DMS 273 (cell line): ENCODE results near the gene FLNA.

ENCODE experiments used
- DNase-seq: peaks from one replicate; lab custom pipeline; 2025; ENCODE audit not compliant: unreplicated experiment; lab: John Stamatoyannopoulos, UW

FLNA gene

DNA sequence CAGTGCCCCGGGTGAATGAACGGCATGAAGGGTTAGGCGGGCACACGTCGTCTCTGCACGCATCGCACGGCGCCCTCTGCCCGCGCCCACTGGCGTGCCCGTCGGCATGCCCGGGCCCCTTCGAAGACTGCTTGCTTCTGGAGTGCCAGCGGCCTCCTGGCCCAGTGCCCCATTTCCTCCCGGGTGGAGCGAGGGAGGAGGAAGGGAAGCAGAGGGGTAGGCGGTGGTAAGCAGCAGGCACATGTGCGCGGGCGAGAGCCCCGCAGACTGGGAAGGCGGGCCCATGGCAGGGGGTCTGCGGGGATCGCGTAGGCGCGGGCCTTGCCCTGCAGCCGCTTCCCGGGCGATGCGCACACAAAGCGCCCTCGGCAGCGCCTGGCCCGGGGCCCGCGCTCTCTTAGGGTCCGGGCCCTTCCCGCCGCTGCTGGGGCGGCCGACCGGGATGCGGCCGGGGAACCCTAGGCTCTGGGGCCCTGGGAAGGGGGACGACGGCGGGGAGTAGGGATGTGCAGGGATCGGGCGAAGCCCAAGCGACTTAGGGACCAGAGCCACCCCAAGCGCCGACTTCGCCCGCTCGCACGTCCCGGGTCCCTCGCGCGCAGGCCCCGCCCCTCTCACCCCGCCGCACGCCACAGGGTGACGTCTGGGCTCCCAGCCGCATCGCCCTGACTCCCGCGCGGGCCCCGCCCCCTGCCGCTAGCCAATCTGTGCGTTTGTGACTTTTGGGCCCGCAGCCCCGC lies 3.8 kb upstream of the FLNA start:
- peak; percentile 86 for DNase-seq

DNA sequence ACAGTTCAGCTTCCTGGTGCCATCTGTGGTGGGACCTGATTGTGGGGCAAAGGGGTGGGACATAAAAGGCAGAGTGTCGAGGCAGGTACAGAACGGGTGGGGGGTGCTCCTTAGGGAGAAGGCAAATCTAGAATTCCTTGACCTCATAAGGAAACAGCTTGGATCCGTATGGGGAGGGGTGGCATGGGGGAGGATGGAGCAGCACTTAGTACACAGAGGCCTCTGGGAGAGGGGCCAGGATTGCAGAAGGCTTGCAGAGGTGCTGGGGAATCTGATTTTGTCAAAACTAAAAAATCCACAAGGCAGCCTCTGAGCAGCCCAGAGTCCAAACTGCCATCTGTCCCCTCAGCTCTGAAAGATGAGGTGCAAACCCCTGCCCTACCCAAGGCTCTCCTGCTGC lies 2.3 kb upstream of the FLNA start:
- peak; percentile 78 for DNase-seq

DNA sequence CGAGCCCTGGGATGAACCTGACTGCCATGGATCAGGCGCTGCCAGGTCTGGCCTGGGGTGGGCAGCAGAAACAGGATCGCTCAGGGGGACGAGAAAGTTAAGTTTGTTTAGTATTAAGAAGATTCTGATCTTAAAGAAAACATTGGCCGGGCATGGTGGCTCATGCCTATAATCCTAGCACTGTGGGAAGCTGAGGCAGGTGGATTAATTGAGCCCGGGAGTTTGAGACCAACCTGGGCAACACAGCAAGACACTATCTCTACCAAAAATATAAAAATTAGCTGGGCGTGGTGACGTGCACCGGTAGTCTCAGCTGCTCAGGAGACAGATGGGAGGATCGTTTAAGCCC lies 696 bp upstream of the FLNA start:
- DNase-seq = peak; percentile 55

DNA sequence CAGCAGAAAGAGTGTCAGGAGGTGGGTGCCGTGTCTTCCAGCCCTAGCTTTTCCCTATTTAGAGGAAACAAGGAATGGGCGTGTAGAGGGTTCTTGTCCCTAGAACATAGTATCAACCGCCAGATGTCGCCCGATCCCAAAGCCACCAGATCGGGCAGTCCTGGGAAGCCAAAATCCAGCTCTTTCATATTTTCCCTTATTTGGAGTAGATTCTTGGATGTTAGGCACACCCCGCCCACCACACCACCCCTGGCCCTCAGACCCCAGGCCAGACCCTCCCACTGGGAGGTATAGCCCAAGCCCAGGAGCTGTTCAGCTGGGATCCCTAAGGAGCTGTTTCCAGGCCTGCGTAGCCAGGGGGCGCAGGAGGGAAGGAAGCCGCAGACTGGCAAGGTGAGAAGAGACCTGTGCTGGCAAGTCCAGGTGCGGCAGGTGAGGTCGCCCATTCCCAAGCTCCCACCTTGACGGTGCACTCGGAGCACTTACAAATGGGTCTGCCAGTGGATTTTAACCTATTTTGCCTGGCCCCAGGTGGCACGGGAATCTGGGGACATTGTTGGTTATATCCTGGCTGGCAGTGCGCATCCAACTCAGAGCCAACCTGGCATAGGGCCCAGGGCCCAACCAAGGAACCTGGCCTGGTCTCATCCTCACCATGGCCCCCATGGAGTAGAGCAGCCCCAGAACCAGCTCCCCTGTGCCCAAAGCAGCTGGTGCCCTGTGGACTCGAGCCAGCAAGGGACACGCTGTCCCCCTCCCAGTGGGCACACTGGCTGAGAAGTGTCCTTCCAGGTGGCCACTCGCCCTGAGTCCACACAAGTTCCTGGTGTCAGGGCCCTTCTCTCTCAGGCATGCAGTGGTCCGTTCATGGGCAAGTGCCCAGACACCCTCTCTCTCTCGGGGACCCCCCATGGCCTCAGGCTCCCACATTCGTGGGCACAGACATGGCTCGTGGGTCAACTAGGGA lies 811 bp downstream of the FLNA start:
- DNase-seq = peak; percentile 89

DNA sequence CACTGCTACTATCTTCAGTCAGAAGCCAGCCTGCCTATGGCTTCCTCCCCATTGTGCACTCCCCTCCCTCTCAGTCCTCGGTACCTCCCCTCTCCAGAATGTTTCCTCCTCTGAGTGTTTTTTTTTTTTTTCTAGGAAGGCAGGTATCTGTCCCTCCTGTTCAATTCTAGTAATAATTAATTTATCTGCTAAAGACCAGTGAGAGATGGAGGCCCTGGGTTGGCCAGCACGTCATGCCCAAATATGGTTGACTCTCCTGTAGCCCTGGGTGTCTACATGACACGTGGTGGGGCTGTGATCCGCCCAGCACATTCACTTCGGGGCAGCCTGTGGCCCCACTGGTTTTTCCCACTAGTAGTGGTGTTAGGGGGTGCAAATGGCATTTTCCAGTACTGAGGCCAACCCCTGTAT lies 1.8 kb downstream of the FLNA start:
- peak; percentile 33 for DNase-seq

DNA sequence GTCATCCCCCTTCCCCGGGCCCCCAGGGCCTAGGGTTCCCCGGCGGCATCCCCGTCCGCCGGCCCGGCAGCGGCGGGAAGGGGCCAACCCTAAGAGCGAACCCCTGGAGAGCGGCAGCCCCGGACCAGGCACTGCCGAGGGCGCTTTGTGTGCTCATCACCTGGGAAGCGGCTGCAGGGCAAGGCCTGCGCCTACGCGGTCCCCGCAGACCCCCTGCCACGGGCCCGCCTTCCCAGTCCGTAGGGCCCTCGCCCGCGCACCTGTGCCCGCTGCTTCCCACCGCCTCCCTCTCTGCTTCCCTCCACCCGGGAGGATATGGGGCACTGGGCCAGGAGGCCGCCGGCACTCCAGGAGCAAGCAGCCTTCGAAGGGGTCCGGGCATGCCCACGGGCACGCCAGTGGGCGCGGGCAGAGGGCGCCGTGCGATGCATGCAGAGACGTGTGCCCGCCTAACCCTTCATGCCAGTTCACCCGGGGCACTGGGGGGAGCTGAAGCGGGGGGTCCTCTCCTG lies 2.6 kb downstream of the FLNA start:
- DNase-seq = peak; percentile 50

DNA sequence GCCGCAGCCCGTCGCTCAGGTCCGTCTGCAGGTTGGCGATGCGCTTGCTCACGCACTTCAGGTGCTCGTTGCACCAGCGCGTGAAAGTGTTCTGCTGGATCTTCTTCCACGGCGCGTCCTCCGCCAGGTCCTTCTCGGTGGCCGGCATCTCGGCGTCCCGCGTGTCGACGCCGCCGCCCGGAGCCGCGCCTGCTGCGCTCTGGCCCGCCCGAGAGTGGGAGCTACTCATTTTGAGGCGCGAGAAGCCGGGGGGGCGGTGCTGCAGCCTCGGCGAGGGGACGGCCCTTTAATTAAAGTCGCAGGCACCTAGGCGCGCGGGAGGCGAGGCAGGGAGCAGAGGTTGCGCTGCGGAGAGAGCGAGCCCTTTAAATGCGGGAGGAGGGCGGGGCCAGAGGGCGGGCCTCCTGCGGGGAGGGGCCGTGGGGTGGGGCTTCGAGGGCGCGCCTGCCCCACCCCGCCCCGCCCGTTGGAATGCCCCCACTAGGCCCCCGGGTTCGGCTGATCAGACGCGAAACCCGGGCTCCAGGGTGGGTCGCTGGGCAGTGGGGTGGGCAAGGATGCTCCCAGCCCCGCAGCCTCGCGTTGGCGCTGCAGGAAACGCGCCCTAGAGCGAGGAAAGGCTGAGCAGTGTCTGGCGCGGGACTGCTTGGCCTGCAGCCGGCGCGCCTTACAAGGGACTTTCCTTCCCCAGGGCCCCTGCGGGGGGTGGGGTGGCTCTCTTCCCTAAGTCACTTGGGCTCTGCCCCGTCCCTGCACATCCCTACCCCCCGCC lies 3.2 kb downstream of the FLNA start:
- peak; percentile 96 for DNase-seq

DNA sequence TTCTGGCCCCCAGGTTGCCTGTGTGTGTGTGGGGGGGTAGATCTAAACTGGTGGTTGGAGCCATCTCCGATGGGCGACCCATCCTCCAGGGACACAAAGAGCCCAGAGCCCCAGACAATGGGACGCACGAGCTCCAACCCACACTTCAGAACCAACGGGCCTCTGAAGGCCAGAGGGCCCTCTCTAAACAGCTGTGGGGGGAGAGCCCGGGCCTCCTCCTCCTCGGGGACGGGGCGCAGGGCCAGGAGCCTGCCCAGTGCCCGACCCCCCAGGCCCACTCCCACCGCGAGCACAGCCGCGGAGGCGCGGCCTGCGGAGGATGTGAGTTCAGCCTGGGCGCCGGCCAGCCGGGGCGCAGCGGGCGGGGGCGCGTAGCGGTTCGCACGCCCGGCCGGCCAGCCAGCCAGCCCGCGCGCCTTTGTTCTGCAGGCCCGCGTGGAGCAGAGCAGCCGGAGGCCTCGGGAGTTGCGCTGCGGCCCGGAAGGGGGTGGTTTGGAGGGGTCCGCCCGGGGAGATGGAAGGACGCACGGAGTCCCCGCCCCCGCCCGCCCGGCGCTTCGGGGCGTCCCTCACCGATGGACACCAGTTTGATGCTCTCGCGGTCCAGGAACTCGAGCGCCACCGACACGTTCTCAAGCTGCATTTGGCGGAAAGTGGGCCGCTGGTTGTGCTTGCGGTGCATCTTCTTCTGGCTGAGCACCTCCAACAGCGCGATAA lies 4.0 kb downstream of the FLNA start:
- peak; percentile 68 for DNase-seq

DNA sequence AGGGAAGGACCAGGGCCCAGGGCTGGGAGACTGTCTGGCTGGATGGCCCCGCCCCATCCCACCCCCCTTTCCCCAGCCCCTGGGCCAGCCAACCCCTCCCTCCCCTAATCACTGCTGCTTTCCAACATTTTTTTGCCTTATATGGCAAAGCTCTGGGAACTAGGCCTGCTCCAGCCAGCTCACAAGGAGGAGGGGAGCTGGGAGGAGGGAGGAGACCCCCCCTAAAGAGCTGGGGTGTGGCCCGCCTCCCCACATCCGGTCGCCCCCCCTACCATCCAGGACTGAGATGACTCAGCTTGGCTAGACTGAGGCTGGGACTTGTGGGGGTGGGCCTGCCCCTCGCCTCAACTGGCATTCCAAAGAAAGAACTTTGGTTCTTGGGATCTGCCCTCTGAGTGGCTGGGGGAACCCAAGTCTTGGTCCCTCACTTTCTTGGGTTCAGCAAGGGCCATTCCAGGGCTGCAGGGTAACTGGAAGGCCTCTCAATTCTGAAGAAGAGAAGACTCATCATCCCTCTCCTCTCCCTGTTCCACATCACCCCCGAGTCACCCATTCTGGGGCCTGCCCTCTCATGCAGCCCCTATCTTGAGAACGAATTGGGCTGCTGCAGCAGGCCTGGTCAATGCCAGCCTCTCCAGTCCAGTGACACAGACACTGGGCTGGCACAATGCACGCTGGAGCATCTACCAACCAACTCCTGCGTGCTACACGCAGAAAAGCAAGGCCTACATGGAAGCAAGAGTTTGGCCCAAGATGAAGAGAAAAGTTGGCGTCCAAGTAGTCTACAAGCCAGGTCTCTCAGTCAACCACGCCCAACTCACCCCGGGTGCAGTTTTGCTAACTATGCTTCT lies 4.8 kb downstream of the FLNA start:
- DNase-seq = peak; percentile 88

DNA sequence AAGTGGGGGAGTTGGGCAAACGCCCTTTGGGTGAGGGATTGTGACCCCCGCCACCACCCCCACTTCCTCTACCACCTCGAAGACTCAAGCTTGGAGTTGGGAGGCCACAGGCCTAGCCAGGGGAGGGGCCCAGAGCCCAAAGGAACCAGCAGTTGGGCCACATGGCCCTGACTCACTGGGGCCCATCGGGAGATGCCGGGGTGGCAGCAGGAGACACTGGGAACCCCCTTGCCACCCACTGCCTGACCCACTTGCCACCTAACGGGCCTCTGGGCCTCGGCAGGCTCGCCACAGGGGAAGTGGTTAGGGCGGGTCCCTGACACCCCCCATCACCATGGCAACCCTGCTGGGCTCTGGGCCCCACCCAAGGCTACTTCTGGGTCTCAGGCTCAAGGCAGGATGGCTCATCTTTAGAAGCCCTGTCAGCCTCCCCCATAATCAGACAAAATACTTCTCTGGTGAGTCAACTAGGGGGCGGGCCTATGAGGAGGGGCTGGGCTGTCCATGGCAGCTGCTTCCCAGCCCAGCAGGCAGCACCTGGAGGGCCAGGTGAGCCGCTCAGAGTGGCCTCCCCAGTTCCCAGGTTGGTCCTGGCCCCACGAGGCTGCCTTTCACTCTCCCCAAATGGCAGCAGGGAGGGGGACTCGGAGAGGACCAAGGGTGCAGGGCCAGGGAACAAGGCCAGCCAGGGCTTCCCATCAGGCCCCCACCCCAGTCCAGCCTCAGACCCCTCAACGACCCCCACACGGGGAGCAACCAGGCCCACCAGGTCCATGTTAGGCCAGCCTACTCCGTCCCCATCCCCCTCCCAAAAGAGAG lies 5.6 kb downstream of the FLNA start:
- peak; percentile 54 for DNase-seq

DNA sequence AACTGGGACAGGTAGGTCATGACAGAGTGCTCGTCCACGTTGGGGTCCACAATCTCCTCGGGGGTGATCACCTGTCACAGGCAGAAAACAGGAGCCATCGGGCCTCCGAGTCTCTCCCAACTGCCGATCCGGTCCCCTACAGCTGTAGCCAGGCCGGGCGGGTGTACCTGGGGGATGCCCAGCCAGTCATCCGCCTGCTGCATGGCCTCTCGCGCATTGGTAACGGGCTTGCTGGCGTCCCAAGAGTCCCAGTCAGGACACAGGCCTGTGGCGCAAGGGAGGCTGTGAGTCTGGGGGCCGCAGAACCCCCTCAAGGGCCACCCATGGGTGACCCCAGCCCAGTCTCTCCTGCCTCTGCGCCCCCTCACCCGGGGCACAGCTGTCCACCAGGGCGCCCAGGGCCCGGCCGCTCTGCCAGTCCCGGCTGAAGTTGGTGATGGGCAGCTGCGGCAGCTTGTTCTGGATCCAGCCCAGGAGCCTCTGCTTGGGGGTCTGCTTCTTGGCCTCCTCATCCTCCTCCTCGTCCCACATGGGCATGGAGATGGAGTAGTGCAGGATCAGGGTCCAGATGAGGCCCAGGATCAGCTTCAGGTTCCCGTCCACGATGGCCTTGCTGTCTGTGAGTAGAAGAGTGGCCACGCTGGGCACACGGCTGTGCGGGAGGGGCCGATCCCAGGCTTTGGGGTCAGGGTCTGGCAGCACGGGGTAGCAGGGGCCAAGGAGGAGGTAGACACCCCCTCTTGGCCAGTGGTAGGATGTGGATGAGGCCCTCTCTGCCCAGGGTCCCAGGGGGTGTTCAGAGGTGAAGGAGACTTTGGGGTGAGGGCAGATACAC lies 6.7 kb downstream of the FLNA start:
- DNase-seq = no peak

DNA sequence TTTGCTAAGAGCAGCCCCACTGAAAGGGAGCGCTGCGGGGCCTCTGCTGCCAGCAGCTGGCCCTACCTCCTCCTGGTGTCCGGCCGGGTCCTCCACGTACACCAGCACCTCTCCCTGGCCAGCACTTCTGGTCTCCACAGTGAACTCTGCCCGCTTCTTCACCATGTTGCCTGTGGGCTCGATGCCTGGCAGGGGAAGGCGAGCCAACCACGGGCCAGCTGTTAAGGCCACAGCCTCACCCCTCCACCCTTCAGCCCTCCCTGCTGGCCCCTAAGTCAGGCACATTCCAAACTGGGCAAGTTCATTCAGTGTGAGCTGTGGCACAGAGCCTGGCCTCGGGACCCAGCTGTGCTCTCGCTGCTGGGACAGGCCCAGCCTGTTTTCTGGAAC lies 7.8 kb downstream of the FLNA start:
- DNase-seq = peak; percentile 49

DNA sequence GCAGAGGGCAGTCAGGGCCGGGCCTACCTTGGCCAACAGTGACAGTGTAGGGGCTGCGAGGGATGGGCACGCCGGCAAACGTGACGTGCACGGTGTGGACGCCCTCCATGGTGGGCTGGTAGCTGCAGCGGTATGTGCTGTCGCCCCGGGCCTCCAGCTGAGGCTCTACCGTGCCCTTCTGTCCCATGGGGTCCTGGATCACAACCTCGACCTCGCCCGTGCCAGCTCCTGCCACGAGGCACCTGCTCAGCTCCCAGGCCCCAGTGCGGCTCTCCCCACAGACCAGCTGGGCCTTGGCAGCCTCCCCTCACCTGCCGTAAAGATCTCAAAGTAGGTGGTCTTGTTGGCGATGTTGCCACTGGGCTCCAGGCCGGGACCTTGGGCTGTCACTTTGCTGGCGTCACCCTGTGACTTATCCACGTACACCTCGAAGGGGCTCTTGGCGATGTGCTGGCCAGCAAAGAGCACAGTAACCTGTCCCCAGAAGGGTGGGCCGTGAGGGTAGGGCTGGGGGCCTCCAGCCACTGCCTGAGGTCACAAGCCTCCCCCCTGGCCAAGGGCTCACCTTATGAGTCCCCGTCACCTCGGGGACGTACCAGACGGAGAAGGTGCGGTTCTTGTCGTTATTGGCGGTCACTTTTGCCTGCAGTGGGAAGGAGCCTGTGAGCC lies 8.3 kb downstream of the FLNA start:
- no peak for DNase-seq

DNA sequence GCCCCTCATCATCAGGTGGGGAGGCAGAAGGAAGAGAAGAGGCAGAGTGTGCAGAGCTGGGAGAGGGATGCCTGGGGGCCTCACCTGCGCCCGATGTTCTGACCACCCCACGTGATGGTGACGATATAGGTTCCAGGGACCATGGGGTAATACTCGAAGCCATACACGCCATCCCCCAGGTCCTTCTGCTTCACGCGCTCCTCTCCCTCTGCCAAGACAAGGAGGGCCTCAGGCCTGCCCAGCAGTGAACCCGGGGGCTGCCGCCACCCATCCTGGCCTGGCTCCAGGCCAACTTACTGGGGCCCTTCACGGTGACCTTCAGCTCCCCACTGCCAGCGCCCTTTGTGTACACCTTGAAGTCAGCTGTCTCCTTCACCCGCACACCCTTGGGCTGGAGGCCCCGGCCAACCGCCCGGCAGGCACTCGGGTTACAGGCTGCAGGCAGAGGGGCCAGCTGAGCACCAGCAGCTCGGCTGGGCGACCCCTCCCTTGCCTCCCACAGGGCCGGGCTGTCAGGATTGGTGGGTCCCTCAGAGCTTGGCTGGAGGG lies 9.3 kb downstream of the FLNA start:
- no peak for DNase-seq

DNA sequence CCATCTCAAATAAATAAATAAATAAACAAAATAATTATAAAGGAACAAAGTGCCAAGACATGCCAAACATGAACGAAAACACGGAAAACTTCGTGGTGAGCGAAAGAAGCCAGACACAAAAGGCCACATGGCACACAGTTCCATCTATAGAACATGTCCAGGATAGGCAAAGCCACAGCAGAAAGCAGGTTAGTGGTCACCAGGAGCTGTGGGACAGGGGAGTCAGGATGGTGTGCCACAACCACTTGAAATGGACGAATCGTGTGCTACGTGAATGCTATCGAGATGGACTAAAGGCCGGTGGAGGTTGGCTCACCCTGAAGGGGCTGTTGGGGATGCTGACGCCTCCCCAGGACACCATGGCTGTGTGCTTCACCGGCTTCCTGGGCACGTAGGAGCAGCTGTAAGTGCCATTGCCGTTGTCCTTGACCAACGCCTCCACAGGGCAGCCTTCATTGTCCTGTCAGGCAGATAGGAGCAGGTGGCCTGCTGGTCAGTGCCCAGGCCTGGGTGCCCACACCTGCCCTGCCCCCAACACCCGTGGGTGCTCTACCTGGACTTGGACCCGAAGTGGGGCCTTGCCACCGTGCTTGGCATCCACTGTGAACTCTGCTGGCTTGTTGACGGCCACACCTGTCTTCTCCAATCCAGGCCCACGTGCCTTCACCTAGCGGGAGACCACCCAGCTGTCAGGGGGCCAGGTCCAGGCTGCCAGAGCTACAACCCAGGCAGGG lies 10.6 kb downstream of the FLNA start:
- DNase-seq = no peak

DNA sequence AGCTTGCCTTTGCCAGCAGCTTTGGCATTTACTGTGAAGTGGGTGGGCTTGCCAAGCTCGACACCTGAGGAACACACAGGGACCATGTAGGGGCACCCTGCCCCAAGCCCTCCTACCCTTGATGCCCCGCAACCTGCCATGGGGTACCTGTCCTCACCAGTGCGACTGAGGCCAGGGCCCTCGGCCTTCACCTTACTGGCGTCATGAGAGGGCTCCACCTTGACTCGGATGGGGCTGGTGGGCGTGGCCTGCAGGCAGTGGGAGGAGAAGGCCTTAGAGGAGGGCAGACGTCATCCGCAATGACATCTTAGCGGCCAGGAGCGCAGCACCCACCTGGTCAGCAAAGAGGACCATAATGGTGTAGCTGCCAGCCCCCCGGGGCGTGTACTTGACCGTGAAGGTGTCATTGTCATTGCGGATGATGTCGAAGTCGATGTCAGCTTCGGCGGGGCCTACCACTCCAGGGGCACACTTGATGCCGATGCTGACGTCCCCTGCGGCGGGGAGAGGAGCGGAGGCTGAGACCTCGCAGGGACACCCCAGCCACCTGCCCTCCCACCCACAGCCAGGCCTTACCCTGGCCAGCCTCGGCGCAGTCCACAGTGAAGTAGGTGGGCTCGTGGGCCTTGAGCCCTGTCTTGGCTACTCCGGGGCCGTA lies 12.2 kb downstream of the FLNA start:
- no peak for DNase-seq
